NCI-H2081 (cell line): ENCODE data around the gene RAMP1.
A peak's percentile ranks its signal among the peaks of the same experiment; 100 is the strongest.
"Not testable (repeated sequence)": the region's sequence is repeated elsewhere in the genome, so short reads cannot be mapped to it uniquely, and the experiment has no call there.

Source experiments
- DNase-seq, 2 experiments: peaks; one replicate each; lab custom pipeline; 2025; lab: John Stamatoyannopoulos, UW

Gene RAMP1

DNA sequence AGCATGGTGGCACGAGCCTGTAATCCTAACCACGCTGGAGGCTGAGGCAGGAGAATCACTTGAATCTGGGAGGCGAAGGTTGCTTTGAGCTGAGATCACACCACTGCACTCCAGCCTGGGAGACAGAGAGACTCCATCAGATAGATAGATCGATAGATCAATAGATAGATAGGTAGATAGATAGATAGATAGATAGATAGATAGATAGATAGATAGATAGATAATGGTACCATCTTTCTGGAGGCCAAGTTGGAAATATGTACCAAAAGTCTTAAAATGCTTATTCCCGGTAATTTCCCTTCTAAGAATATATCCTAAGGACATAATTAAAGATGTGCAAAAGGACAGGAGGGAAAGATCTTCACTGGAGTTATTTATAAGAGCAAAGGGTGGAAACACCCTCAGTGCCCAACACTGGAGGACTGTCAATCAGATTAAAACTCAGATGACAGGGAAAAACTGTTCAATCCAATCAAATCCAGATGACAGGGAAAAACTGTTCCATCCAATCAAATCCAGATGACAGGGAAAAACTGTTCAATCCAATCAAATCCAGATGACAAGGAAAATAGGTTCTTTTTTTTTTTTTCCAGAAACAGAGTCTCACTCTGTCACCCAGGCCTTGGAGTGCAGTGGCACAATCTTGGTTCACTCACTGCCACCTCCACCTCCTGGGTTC is 58.4 kb downstream of the RAMP1 start:
- no peak for DNase-seq

GRCh38 chr2:237919593-237919992 is 60.2 kb downstream of the RAMP1 start:
- no peak for DNase-seq

- no peak for DNase-seq
Measured at GRCh38 chr2:237920673-237921072, 61.2 kb downstream of the RAMP1 start.

- no peak for DNase-seq
Measured at GRCh38 chr2:237921967-237922492, 62.6 kb downstream of the RAMP1 start.

- DNase-seq, result no peak
Measured at GRCh38 chr2:237922641-237923361, 63.4 kb downstream of the RAMP1 start.

DNA sequence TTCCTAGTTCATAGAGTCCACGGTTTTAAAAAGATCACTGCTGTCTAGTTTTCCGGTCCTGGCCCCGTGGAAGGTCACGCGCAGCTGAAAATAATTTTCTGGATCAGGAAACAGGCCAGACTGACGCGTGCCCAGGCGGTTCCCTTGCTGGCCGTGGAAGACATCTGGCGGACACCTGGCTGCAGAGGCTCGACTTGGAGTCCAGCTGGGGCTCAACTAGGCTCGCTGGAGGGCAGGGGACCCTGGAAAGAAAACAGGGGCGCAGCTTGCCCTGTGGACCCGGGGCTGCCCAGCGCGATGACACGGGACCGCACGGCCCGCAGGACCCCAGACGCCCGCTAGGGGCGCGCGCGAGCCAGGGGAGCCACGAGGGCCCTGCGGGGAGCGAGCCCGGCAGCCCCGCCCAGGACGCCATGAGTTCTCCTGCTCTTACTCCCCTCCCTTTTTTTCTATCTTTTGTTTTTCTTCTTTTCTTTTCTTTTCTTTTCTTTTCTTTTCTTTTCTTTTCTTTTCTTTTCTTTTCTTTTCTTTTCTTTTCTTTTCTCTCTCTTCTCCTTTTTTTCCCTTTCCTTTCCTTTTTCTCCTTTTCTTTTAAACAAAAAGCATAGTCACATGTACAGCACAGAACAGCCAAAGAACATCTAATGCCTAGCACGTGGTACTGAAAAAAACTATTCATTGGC is 64.2 kb downstream of the RAMP1 start:
- DNase-seq, result no peak

DNA sequence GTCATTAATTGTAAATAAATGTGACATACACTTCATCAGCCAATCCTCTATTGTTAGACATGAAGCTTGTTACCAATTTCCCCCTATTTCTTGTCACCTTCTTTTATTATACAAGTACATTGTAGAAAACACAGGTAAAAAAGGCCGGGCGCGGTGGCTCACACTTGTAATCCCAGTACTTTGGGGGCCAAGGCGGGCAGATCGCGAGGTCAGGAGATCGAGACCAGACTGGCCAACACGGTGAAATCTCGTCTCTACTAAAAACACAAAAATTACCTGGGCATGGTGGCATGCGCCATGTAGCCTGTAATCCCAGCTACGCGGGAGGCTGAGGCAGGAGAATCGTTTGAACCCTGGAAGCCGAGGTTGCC is 64.7 kb downstream of the RAMP1 start:
- no peak for DNase-seq

DNA sequence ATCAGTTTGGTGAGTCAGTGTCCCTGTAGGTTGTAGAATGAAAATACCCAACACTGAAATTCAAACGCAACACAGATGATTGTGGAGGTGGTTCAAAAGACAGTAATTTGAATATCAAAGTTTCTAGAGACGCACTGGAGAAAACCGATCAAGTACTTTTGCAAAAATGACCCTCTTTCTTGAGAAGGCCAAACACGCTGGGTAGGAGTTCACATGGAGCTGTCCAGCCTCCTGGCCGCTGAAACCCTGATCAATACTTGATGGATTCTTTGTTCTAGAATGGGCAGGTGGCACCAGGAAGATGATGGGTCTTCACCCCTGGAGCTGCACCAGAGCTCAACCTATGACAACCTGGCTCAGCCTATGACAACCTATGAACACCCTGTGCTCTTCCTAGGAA is 67.7 kb downstream of the RAMP1 start:
- no peak for DNase-seq

GRCh38 chr2:237927986-237928385 is 68.6 kb downstream of the RAMP1 start:
- DNase-seq, result no peak

DNA sequence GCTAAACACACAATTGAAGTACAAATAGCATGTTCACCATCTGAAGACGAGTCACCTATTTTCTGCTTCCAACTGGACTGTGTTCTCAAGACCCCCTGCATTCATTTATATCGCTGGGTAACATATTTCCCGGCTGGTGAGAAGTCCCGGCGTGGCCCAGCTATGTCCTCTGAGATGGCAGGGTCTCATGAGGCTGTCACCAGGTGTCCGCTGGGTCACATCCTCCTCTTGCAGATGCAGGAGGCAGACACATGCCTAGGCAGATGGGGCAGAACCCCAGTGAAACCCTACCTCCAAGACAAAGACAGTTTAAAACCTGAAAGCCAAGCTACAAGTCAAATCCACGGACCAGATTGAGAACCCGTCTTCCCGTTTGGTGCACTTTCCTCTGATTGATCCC is 70.6 kb downstream of the RAMP1 start:
- DNase-seq, result no peak

DNA sequence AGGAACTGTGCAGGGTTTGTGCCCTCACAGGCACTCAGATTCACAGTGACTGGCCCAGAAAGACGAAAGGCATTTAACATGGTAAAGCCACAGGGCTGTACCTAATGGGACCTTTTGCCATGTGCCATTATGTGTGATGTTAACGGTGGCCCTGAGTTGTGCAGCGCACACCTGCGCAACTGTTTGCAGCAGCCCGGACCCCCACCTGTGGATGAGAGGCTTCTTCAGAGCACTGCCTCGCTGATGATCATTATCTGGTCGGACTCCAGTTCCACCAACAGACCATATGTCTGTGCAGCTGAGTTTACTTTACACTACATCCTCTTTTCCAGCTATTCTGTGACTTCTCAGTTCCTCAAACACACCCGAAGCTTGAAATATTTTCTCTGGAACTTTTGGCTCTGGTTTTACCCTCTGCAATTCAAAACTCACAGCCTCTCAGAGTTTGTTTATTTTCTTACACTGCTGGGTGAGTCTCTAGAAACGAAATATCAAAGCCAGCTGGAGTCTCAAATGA is 71.8 kb downstream of the RAMP1 start:
- DNase-seq, result no peak

GRCh38 chr2:237932731-237933131 is 73.3 kb downstream of the RAMP1 start:
- no peak for DNase-seq

GRCh38 chr2:237934186-237934585 is 74.8 kb downstream of the RAMP1 start:
- no peak for DNase-seq

DNA sequence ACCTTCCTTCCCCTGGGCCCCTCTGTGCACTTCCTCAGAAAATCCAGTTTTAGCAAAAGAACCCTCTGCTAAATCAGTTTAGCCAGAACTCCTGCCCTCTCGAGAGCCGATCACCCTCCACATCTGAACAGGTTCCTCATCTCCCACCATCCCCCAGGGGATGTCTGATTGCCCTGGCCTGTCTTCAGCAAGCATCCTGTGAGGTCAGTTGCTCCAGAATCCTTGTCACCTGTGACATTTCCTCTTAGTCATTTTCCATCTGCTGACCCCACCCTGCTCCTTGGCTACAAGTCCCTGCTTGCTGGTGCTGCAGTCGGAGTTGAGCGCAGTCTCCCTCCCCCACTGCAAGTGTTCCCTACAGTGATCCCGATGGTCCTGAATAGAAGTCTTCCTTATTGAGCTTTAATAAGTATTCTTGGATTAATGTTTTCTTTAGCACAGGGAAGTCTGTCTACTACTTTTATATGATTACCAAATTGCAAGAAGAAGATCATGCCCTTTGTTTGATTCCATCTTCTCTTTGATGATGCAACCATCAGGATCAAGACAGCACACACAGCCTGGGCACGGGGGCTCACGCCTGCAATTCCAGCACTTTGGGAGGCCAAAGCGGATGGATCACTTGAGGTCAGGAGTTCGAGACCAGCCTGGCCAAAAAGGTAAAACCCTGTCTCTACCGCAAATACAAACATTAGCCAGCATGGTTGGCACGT is 76.5 kb downstream of the RAMP1 start:
- no peak for DNase-seq

DNA sequence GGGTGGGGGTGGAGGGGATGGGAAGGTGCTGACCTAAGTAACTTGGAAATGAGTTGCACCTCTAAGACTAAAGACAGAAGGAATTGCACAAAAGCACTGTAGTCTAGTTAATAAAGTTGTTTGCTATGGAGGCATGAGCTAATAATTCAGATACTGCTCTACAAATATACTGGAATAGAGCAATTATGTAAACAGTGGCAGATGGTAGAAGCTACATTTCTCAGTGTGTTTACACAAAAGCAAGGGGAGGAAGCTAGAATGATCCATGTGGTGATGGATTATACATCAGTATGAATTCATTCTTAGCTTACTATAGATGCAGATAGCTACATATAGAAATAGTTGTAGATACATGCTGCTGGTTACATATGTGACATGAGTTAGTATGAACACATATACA is 79.8 kb downstream of the RAMP1 start:
- peak in 1 of 2 experiments; percentile 28 for DNase-seq

DNA sequence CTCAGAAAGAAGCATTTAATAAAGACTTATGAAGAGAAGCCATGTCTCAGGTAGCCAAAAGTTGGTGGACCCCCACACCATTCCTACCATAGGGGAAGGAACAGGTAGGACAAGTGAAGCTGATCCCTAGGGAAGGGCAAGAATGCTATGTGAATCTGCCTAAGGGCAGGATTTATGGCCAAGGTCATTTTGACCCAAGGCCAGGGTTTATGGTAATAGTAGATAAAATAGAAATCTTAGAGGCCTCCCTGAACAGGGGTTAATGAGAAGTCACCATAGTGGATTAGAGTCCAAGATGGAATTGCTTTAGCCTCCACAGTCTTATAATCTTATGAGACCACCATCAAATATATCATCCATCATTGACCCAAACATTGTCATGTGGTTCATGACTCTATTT is 81.4 kb downstream of the RAMP1 start:
- DNase-seq, result no peak

DNA sequence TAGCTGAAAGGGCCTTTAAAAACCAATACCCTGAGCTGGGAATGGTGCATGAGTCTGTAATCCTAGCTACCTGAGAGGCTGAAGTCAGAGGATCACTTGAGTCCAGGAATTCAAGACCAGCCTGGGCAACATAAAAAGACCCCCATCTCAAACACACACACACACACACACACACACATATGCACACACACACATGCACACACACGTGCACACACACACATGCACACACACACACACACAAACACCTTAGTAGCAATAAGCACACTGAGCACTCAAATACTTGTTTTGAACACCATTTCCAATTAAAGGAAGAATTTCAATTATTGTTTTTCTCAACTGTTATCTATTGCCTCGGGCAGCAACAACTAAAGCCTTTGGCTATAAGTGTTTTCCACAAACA is 81.8 kb downstream of the RAMP1 start:
- DNase-seq, result no peak

- DNase-seq, result no peak
Measured at GRCh38 chr2:237942513-237942899, 83.1 kb downstream of the RAMP1 start.

GRCh38 chr2:237943395-237944094 is 84.1 kb downstream of the RAMP1 start:
- no peak for DNase-seq

GRCh38 chr2:237944302-237944701 is 84.9 kb downstream of the RAMP1 start:
- no peak for DNase-seq

- DNase-seq, result no peak
Measured at GRCh38 chr2:237946423-237946822, 87.0 kb downstream of the RAMP1 start.

DNA sequence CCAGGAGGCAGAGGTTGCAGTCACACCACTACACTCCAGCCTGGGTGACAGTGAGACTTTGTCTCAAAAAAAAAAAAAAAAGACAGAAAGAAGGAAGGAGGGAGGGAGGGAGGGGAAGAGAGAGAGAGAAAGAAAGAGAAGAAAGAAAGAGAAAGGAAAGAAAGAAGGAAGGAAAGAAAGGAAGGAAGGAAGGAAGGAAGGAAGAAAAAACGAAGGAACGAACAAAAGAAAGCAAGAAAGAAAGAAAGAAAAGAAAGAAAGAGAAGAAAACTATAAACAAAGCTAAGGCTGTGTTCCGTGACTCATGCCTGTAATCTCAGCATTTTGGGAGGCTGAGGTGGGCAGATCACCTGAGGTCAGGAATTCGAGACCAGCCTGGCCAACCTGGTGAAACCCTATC is 91.9 kb downstream of the RAMP1 start:
- DNase-seq, result not testable (repeated sequence)
